MM.1S (cell line): ENCODE results near the gene HCRTR1.

ENCODE experiments used
- DNase-seq: peaks from one replicate; pipeline ENCODE4 v3.0.0-alpha.2; 2015
- H2AFZ ChIP-seq: fragments of 300-600 bp; sonication (generic); 2 replicates; pipeline ENCODE4 v1.6.0; 2016; ENCODE audit warnings: antibody characterized with exemption, low read length
- H3F3A ChIP-seq: fragments of 300-600 bp; sonication (generic); 2 replicates; pipeline ENCODE4 v1.6.1; 2016; ENCODE audit warnings: mild to moderate bottlenecking, antibody characterized with exemption, low read length, moderate library complexity, mixed read lengths; ENCODE audit not compliant: insufficient read depth
- H3K27ac ChIP-seq: fragments of 300-600 bp; sonication (generic); 2 replicates; pipeline ENCODE4 v1.5.1; 2016; ENCODE audit warnings: mild to moderate bottlenecking, low read length
- H3K27me3 ChIP-seq: fragments of 300-600 bp; sonication (generic); replicated peaks from 2 replicates; pipeline ENCODE4 v1.6.0; 2016; ENCODE audit warnings: low read length; ENCODE audit not compliant: insufficient read depth
- H3K36me3 ChIP-seq: fragments of 300-600 bp; sonication (generic); replicated peaks from 2 replicates; pipeline ENCODE4 v1.6.1; 2016; ENCODE audit warnings: mild to moderate bottlenecking, low read length, mixed read lengths; ENCODE audit not compliant: insufficient read depth
- H3K4me1 ChIP-seq: fragments of 300-600 bp; sonication (generic); 2 replicates; pipeline ENCODE4 v1.6.1; 2016; ENCODE audit warnings: low read length, mixed read lengths
- H3K4me2 ChIP-seq: fragments of 300-600 bp; sonication (generic); 2 replicates; pipeline ENCODE4 v1.6.0; 2016; ENCODE audit warnings: low read depth, low read length
- H3K4me3 ChIP-seq: fragments of 300-600 bp; sonication (generic); 2 replicates; pipeline ENCODE4 v1.5.1; 2016; ENCODE audit warnings: low read length, mixed read lengths
- H3K79me2 ChIP-seq: fragments of 300-600 bp; sonication (generic); 2 replicates; pipeline ENCODE4 v1.6.1; 2016; ENCODE audit warnings: mixed run types, low read length, mixed read lengths
- H3K9ac ChIP-seq: fragments of 300-600 bp; sonication (generic); 2 replicates; pipeline ENCODE4 v1.6.1; 2016; ENCODE audit warnings: low read length, mixed read lengths
- H3K9me2 ChIP-seq: fragments of 300-600 bp; sonication (generic); replicated peaks from 2 replicates; pipeline ENCODE4 v1.6.1; 2016; ENCODE audit warnings: mild to moderate bottlenecking, low read length, mixed read lengths; ENCODE audit not compliant: insufficient read depth
- H3K9me3 ChIP-seq: fragments of 300-600 bp; sonication (generic); replicated peaks from 2 replicates; pipeline ENCODE4 v1.6.1; 2016; ENCODE audit warnings: mild to moderate bottlenecking, low read length, mixed read lengths; ENCODE audit not compliant: insufficient read depth
- H4K20me1 ChIP-seq: fragments of 300-600 bp; sonication (generic); 2 replicates; pipeline ENCODE4 v1.6.1; 2016; ENCODE audit warnings: mild to moderate bottlenecking, low read length, moderate library complexity, mixed read lengths; ENCODE audit not compliant: insufficient read depth
- CTCF ChIP-seq: fragments of 300-600 bp; sonication (generic); IDR thresholded peaks from 2 replicates; pipeline ENCODE4 v1.5.1; 2016; ENCODE audit warnings: antibody characterized with exemption, low read length, mixed read lengths
- EZH2 ChIP-seq: fragments of 300-600 bp; sonication (generic); optimal IDR thresholded peaks from 2 replicates; pipeline ENCODE3; 2017; ENCODE audit warnings: low read depth, mild to moderate bottlenecking, antibody characterized with exemption, low read length, mixed read lengths
- EZH2phosphoT487 ChIP-seq: fragments of 300-600 bp; sonication (generic); IDR thresholded peaks from 2 replicates; pipeline ENCODE4 v1.6.1; 2018; ENCODE audit warnings: antibody characterized with exemption, low read length

Gene HCRTR1

GRCh38 chr1:31615414-31615813 lies 2.1 kb upstream of the HCRTR1 start:
- peaks cover 18% of the 10 kb centered on the region for H3K27me3 ChIP-seq
- no peak overlapping the region for H3K27ac ChIP-seq
- H3K4me1 ChIP-seq, result no peaks in the 10 kb centered on the region
- no peaks in the 10 kb centered on the region for H3F3A ChIP-seq
- no peaks in the 10 kb centered on the region for H3K36me3 ChIP-seq
- no peaks in the 10 kb centered on the region for H3K9me3 ChIP-seq
- H3K9ac ChIP-seq, result no peak overlapping the region
- no peaks in the 10 kb centered on the region for H3K79me2 ChIP-seq
- DNase-seq, result no peak
- H3K4me3 ChIP-seq, result no peak overlapping the region
- H4K20me1 ChIP-seq, result no peaks in the 10 kb centered on the region
- H2AFZ ChIP-seq, result no peak overlapping the region
- no peaks in the 10 kb centered on the region for H3K9me2 ChIP-seq
- no peak for TF ChIP-seq EZH2
- no peak for TF ChIP-seq EZH2phosphoT487
- no peak for TF ChIP-seq CTCF
- H3K4me2 ChIP-seq, result no peak overlapping the region

DNA sequence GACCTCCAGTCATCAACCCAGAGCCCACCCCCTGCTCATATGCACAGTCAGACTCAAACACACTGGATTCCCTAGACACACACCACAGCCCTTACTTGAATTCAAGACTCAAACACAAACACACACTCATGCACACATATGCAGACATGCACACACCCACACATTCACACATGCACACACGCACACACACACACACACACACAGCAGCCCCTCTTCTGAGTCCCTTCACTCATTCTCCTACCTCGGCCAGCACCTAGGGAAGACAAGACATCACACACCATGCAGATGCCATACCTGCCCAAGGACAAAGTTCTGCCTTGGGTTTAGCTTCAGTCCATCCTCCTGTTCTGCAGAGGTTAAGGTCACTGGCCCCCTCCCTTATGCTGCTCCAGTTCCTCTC lies 1.6 kb upstream of the HCRTR1 start:
- Histone ChIP-seq H3F3A (no peaks in the 10 kb centered on the region), H3K9me3 (no peaks in the 10 kb centered on the region), H4K20me1 (no peaks in the 10 kb centered on the region), H3K9ac (no peak overlapping the region), H3K4me3 (no peak overlapping the region), H3K9me2 (no peaks in the 10 kb centered on the region), H3K4me1 (no peaks in the 10 kb centered on the region), H3K36me3 (no peaks in the 10 kb centered on the region), H3K4me2 (no peak overlapping the region), H3K27ac (no peak overlapping the region), H3K27me3 (peaks cover 18% of the 10 kb centered on the region), H3K79me2 (no peaks in the 10 kb centered on the region), H2AFZ (no peak overlapping the region)
- DNase-seq, result no peak
- no peak for TF ChIP-seq EZH2phosphoT487
- TF ChIP-seq EZH2, result no peak
- no peak for TF ChIP-seq CTCF

- Histone ChIP-seq H3K27ac (no peak overlapping the region), H3K4me3 (peak overlapping the region; percentile 71), H3K4me1 (no peaks in the 10 kb centered on the region), H3K27me3 (peaks cover 18% of the 10 kb centered on the region), H2AFZ (peak overlapping the region; percentile 94), H3K9ac (peak overlapping the region; percentile 44; the same call in 1 of the 2 replicates), H3K9me3 (no peaks in the 10 kb centered on the region), H3K4me2 (peak overlapping the region; percentile 98), H3F3A (no peaks in the 10 kb centered on the region), H3K9me2 (no peaks in the 10 kb centered on the region), H3K36me3 (no peaks in the 10 kb centered on the region), H3K79me2 (no peaks in the 10 kb centered on the region), H4K20me1 (no peaks in the 10 kb centered on the region)
- peak; percentile 31 for DNase-seq
- TF ChIP-seq CTCF (peak; percentile 78), EZH2 (no peak), EZH2phosphoT487 (no peak)
Measured at GRCh38 chr1:31617916-31618746, 642 bp downstream of the HCRTR1 start.
